Neural progenitor cell (in vitro differentiated cells): ENCODE data around the gene ESYT2.

ENCODE experiments used
- CTCF ChIP-seq: fragments of 200-600 bp; sonication (generic); IDR thresholded peaks from 2 replicates; pipeline ENCODE4 v1.5.1; 2017; ENCODE audit warnings: antibody characterized with exemption, mild to moderate bottlenecking
- EZH2 ChIP-seq: fragments of 200-600 bp; sonication (generic); IDR thresholded peaks from 2 replicates; pipeline ENCODE4 v1.6.1; 2017; ENCODE audit warnings: antibody characterized with exemption, mild to moderate bottlenecking, moderate library complexity
- EZH2phosphoT487 ChIP-seq: fragments of 200-600 bp; sonication (generic); IDR thresholded peaks from 2 replicates; pipeline ENCODE4 v1.6.1; 2017; ENCODE audit warnings: antibody characterized with exemption

- TF ChIP-seq CTCF (no peak), EZH2phosphoT487 (no peak), EZH2 (no peak)
These were observed 18.5 kb downstream of the ESYT2 start for GRCh38 chr7:158810846-158811245.
